Measurements from ENCODE around the gene SLC12A7. TPM values are rescaled to one million over a fixed set of nuclear protein-coding genes. Genes with fewer than 3 reads are reported as not detected.

The SLC12A7 gene
- total and polyA plus RNA-seq, 9 of the 15 experiments (the other 6 are each of a cell fraction or from before 2014, with no cell fraction given), result 0.01 to 3.1 (median 0.56) TPM

- in situ Hi-C loops (cut with MboI) (no loop called here), intact Hi-C loops (cut with micrococcal nuclease) (no loop called here)
- POLR2A ChIA-PET, result no interaction called here
- Histone ChIP-seq H3K27ac (ENCODE audit: extremely low read depth, low read depth, low read length) (no peak overlapping the region), H3K36me3 (ENCODE audit: control insufficient read depth, insufficient read depth, low read length) (no peaks in the 10 kb centered on the region), H3K27me3 (ENCODE audit: control insufficient read depth in 2 of 2, insufficient read depth in 2 of 2, low read length in 2 of 2) (peaks cover 35 to 85% of the 10 kb centered on the region in 2 experiments; a peak in 4 of 5 replicates), H2AFZ (ENCODE audit: low read depth, low read length) (no peak overlapping the region), H3K79me2 (ENCODE audit: control insufficient read depth, insufficient read depth, low read length) (no peaks in the 10 kb centered on the region), H3K9ac (ENCODE audit: insufficient read depth in 1 of 2, low read depth in 2 of 2, low read length in 2 of 2) (no peak overlapping the region), H4K20me1 (replicated peaks; ENCODE audit: control insufficient read depth, insufficient read depth, low read length) (peaks cover 28% of the 10 kb centered on the region), H3K4me1 (replicated peaks in 1 of 2; ENCODE audit: control insufficient read depth in 2 of 2, insufficient read depth in 2 of 2, low read length in 2 of 2) (peaks cover 0 to 34% of the 10 kb centered on the region in 2 experiments; a peak in 2 of 5 replicates), H3K4me2 (ENCODE audit: insufficient read depth, low read length) (no peak overlapping the region), H3K9me1 (ENCODE audit: control insufficient read depth, insufficient read depth, low read length) (peaks cover 4% of the 10 kb centered on the region), H3K4me3 (no peak overlapping the region), H3K9me3 (replicated peaks; ENCODE audit: control insufficient read depth, insufficient read depth, low read depth, low read length) (peaks cover 4% of the 10 kb centered on the region; the same call in 1 of the 2 replicates)
- no peak for DNase-seq (ENCODE audit: extremely low read depth in 1 of 4, low spot score in 3 of 4)
- ATAC-seq, result no peak
- WGBS (ENCODE audit: insufficient coverage, low coverage, missing lambda C conversion rate), result 7% methylated on average over 11 of the region's 11 CpGs
- CTCF ChIA-PET (ENCODE audit: low intra/inter-chr PET ratio), result no interaction called here
- BruUV-seq (replicated peaks), result no TSS peak
- no peak for FAIRE-seq
- TF ChIP-seq ZNF146 (CRISPR knock-in tag; IDR thresholded peaks at IDR 0.05; ENCODE audit: unreplicated experiment) (no peak), SLC30A9 (CRISPR knock-in tag; IDR thresholded peaks at IDR 0.05) (no peak), ELF4 (CRISPR knock-in tag; IDR thresholded peaks at IDR 0.05) (no peak), ZNF324 (CRISPR knock-in tag; IDR thresholded peaks at IDR 0.05) (no peak), ZC3H4 (CRISPR knock-in tag; IDR thresholded peaks at IDR 0.05; ENCODE audit: borderline replicate concordance) (no peak), SFPQ (IDR thresholded peaks at IDR 0.05; ENCODE audit: low read depth, low read length) (no peak), XRCC5 (IDR thresholded peaks at IDR 0.05; ENCODE audit: low read depth, low read length) (no peak), NELFE (IDR thresholded peaks at IDR 0.05; ENCODE audit: insufficient read depth, insufficient read length) (no peak), FOXM1 (IDR thresholded peaks at IDR 0.05; ENCODE audit: low read depth) (no peak), FOXM1 (CRISPR knock-in tag; IDR thresholded peaks at IDR 0.05; ENCODE audit: low read depth) (no peak), SIRT6 (IDR thresholded peaks at IDR 0.05; ENCODE audit: low read depth, low read length) (no peak), FOXA3 (CRISPR knock-in tag; conservative IDR thresholded peaks at IDR 0.05 in 1 of 2, IDR thresholded peaks at IDR 0.05 in 1 of 2) (no peak), FOXK1 (CRISPR knock-in tag; IDR thresholded peaks at IDR 0.05; ENCODE audit: borderline replicate concordance) (no peak), ZZZ3 (IDR thresholded peaks at IDR 0.05) (no peak)
- TF ChIP-seq, protein P1, sequence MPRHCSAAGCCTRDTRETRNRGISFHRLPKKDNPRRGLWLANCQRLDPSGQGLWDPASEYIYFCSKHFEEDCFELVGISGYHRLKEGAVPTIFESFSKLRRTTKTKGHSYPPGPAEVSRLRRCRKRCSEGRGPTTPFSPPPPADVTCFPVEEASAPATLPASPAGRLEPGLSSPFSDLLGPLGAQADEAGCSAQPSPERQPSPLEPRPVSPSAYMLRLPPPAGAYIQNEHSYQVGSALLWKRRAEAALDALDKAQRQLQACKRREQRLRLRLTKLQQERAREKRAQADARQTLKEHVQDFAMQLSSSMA (CRISPR knock-in tag; IDR thresholded peaks at IDR 0.05), result no peak
- TF ChIP-seq, protein P2, sequence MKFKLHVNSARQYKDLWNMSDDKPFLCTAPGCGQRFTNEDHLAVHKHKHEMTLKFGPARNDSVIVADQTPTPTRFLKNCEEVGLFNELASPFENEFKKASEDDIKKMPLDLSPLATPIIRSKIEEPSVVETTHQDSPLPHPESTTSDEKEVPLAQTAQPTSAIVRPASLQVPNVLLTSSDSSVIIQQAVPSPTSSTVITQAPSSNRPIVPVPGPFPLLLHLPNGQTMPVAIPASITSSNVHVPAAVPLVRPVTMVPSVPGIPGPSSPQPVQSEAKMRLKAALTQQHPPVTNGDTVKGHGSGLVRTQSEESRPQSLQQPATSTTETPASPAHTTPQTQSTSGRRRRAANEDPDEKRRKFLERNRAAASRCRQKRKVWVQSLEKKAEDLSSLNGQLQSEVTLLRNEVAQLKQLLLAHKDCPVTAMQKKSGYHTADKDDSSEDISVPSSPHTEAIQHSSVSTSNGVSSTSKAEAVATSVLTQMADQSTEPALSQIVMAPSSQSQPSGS (CRISPR knock-in tag; IDR thresholded peaks at IDR 0.05), result no peak
Observed at GRCh38 chr5:1159341-1159675, 47.4 kb upstream of the SLC12A7 start.

All from K562 (cell line).